Activated CD8-positive, alpha-beta memory T cell treated with anti-CD3 and anti-CD28 coated beads, Interleukin-2, amount 50 U/mL, for 24 hours (primary cell): ENCODE results near the gene IQUB.
"Not testable (repeated sequence)": the region's sequence is repeated elsewhere in the genome, so short reads cannot be mapped to it uniquely, and the experiment has no call there.

ENCODE experiments used
- DNase-seq: peaks from one replicate; pipeline ENCODE4 v3.0.0-alpha.2; 2020; ENCODE audit errors: extremely low read depth

The IQUB gene

DNA sequence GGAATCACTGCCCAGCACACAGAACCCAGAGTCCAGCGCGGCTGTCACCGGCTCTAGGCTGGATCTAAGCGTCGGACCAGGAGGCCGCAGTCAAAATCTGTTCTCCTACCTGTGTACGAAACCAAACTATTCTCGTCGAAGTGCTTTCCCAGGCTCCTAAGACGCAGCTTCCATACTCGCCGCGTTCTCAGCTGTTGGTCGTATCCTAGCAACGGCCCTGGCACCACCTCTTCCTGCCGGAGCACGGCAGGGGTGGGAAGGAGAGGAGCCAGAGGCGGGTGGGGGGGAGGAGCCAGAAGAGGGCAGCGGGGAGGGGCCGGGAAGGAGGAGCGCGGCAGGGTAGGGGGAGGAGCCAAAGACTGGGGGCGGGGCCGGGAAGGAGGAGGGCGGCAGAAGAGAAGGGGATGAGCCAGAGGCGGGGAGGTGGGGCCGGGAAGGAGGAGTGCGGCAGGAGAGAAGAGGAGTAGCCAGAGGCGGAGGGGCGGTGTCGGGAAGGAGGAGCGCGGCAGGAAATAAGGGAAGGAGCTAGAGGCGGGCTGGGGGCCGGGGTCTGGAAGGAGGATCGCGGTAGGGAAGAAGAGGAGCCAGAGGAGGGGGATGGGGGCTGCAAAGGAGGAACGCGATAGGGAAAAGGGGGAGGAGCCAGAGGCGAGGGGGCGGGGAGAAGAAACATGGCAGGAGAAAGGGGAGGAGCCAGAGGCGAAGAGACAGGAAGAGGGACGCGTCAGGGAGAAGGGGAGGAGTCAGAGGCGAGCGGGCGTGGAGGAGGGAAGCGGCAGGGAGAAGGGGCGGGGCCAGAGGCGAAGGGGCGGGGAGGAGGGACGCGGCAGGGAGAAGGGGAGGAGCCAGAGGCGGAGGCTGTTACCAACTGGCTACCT is at the start of gene IQUB:
IQUB (minus strand) TSS at position 213 of the 878 bp plus-strand sequence. CDS start 22,255 bp downstream, outside the sequence.
- peak; percentile 91 for DNase-seq

DNA sequence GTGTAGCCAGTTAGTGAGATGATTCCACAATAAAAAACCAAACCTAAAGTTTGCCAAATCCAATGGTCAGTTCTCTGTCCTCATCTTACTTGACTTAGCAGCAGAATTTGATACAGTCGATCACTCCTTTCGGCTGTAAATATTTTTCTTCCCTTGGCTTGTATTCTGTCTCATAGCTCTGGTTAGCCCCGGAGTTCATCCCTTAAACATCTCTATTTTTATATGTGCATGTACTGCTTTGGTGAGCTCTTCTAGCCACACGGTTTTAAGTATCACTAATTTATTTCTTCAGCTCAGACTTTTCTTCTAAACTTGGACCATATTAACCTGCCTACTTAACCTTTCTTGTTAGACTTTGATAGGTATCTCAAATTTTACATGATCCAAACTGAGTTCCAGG is 49.4 kb upstream of the IQUB start:
- DNase-seq, result no peak

DNA sequence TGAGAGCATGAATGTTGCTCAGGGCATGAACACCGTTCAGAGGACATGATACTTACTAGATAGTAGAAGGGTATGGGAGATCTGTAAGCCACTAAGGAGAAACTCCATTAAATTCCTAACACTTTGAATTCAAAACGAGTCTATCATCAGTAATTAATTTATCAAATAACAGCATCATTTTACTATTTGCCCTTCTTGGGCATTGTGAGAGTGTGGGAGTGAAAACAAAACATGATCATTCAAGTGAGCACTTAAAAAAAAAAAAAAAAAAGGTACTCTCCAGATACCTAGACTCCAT is 46.7 kb upstream of the IQUB start:
- no peak for DNase-seq

DNA sequence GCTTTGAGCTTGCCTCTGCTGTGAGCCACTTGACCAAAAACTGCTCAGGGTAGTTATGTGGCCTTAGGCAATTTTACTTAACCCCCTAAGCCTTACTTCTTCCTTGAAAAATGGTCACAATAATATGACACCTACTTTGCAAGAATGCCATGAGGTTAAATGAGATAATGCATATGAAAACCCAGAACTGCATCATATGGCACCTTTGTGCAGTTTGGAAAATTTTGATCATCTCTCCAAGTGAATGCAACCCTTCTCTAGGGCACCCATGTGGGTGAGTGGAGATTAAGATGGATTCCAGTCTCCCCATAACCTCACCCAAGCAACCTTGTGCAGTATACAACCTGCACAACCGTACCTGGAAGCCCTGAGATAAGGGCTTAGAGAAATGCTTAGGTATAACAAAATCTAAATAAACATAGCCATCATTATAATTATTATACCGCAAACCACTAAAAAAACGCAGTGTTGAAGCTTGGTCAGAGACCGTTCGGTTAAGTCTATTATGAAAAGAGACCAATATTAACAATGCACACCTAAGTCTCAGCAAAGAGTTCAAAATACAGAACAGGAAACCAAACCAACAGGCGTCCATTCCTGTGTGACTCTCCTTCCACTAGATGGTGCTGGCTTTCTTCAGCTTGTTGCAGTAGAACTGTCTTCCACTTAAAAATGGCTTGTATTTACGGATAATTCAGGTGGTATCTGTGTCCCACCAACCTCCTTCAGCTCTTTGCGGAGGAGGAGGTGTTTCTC is 46.2 kb upstream of the IQUB start:
- no peak for DNase-seq

DNA sequence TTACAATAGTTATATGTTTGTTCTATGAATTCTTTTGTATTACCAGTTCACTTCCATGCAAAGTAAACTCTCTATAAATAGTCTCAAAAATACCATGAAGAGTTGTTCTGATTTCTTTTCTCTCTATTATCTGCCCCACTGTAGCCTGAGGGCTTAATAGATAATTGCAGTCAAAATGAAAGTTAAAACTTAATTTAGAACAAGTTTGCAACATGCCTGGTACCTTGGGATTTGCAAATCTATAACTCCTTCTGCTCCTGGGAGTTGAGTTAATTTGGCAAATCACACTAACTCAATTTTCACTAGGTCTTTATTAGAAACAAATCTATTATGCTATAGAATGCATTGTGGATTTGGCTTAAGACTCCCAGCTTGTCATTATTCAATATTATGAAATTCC is 45.0 kb upstream of the IQUB start:
- no peak for DNase-seq

DNA sequence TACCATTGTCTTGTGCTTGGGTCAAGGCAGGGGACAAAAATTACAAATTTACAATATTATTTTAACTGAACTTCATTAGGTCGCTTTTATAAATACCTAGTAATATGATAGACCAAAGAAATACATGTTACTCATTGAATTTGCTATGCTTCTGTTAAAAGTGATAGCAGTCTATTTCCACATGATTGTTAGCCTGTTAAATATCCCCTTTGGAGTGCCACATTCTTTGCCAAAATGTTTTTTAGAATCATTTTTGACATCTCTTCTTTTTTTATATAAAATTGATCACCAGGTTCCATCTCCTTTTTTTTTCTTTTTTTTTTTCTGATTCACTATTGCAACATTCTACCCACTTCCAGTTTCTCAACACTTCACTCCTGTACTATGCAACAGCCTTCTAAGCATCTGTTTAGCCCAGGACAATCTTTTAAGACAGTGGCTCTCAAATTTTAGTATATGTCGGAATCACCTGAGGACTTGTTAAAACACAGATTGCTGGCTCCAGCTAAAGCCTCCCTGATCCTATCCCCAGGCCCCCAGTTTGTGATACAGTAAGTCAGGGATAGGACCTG is 39.6 kb upstream of the IQUB start:
- no peak for DNase-seq

DNA sequence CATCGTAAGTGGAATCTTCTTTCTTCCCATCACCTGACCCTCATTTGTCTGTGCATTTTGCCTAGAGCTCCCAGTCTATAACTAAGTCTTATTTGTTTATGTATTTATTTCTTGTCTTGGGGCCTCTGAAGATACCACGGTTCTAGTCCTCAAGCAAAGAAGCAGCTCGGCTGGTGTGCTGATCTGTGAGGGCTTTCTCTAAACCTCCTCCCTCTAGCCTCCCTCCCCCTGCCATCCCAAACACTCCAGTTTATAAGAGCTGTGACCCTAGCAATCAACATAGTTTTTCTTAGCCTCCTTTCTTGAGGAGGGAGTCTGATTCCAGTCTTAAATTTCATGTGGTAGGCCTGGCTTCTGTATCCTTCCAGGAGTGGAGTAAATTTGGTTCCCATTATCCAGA is 38.9 kb upstream of the IQUB start:
- no peak for DNase-seq

DNA sequence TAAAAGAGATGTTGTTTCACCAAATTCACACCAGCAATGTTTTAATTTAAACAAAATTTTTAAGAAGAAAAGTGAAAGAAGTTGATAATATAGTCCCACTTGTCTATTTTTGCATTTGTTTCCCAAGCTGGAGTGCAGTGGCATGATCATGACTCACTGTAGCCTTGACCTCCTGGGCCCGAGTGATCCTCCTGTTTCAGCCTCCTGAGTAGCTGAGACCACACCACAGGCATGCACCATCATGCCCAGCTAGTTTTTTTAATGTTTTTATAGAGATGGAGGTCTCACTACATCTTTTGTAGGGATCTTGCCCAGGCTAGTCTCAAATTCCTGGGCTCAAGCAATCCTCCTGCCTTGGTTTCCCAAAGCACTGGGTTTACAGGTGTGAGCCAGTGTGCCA is 37.3 kb upstream of the IQUB start:
- DNase-seq, result no peak

DNA sequence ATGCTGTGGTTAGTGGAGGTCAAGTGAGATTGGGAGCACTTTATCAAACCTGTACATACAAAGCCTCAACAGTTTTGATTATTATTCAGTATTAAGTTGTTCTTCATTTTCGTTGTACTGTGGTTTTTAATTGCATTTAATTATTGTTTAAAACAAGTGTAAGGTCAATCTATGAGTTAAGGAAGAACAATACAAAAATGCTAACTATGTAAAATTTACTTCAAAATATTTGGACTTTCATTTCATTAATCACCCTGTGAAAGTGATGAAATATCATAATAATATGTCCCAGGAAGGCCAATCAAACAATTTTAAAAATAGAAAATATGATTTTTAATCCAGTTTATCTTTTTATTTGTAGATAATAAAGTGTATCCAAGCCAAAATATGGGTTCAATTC is 36.8 kb upstream of the IQUB start:
- DNase-seq, result no peak

DNA sequence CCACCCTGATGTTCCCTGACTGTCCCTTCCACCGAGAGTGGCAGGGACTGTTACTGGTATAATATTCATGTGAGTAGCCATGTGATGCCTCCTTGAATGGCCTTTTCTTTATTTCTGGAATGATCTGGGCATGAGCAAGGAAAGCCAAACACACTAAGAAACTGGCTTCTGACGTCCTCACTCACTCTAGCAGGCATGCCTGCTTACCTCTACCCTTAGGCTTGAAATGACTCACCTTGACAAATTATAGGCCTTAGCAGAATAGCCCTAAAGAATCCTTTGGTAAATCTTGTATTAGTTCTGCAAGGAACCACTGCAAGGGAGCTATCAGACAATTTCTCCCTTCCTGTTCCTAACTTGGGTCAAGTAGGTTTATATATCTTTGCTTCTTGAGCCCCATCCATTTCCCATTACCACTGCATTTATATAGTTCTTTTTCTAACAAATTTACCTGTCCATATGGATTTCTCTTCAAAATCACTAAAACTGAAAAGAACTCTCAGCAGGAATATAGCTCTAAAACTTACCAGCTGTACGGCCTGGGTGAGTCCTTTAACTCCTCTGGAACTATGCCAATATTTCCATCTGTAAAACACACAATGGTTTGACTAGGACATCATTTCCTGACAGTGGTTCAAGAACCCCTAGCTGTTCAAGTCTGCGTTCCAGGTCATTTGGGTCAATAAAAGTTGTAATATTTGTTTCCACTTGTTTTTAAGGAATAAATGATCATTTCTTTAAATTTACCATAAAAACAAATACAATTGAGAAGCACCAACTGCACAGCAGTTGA is 36.2 kb upstream of the IQUB start:
- no peak for DNase-seq

DNA sequence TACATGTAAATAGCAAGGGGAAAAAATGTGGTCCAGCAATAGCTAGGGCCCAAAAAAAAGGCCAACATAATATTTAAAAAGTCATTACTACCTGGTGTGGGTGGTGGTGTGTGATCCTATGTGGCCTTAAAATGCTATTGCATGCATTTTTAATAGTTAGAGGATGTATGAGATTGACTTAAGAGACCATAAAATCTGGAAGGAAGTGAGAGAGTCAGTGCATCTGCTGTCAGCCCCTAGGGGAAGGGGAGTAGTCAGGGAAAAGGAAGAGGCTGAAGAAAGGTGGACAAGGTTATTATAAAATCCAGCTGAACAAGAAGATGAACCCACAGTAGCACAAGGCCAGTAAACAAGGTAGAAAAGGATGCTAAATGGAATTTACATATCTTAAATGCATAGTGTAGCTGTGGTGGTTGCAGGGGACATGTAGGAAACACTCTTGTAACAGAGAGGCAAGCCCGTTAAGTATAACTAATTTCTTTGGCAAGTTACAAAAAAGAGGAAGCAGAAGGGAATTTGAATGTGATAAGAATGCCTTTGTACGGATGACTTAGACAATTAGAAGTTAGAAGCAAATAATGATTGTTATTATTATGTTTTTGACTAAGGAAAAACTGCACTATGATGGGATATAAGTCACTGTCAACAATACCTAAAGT is 35.1 kb upstream of the IQUB start:
- no peak for DNase-seq

DNA sequence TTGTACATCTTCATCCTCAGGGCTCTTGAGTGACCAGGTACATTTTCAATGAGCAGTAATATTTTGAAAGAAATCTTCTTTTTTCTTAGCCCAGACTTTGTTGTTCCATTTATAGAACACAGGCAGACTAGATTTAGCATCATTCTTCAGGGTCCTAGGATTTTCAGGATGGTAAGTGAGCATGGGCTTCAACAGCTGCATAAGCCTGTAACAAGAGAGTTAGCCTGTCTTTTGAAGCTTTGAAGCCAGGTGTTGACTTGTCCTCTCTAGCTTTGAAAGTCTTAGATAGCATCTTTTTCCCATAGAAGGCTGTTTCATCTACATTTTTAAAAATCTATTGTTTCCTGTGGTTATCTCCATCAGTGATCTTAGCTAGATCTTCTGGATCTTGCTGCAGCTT is 27.7 kb upstream of the IQUB start:
- DNase-seq, result no peak

DNA sequence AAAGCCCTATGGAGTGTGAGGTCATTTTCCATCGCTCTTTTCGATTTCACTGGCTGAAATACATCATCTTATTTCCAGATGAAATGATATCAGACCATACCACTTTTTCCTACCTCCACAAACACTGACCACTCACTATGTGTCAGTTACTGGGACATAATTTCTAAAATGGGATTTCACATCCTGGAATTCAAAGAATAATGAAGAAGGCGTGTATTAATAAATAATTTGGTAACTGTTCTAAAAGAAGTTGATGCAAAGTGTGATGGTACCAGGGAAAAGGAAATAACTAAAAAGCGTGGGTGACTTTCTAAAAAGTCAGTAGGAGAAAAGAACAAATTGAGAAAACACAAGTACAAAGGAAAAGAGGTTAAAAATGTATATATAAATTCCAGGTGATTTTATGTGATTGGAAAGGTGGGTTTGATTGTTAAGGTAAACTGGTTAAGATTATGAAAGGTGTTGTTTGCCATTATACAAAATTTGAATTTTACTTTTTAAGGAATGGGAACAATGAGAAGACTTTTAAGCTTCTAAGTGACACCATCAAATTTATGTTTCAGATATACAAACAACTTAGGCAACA is 24.0 kb upstream of the IQUB start:
- no peak for DNase-seq

DNA sequence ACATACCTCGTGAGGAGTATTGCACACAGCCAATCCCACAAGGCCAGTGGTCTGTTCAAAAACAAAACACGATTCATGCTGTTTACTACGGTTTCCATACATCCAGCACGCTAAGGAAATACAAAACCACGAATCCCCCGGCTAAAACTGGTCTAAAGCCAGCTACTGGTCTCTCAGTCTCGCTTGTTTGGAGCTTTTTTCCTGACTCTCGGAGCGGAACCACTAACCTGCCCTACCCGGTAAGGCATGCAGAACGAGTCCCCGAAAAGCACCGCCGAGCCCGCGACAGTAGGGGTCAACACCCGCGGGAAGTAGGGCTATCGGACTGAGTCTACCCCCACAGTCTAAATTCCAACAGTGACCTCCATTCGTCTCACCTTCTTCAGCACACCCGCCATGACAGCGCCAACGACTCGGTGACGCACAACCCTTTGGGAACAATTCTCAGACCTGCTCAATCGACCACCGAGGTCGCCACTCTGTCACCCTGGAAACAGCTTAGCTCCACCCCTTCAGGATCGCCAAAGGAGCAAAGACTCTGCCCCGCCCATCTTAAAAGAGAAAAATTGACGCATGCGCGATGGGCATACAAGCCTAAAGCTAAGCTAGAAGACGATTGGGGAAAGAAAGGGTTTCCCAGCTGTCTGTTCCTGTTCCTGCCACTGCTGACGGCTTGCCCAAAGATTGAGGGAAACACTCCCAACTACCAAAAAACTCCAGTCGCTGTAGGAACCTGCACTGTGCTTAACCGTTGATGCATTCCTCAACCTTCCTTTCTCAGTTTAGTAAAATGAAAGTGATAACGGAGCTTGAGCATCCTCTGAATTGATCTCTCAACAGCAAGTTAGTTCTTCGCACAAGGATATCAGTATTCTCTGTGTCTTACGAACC is 23.2 kb upstream of the IQUB start, which contains the start of gene NDUFA5:
NDUFA5 (minus strand) TSS at position 421 of the 891 bp plus-strand sequence; CDS start at position 398, 23 bp downstream.
- DNase-seq, result peak; percentile 92

DNA sequence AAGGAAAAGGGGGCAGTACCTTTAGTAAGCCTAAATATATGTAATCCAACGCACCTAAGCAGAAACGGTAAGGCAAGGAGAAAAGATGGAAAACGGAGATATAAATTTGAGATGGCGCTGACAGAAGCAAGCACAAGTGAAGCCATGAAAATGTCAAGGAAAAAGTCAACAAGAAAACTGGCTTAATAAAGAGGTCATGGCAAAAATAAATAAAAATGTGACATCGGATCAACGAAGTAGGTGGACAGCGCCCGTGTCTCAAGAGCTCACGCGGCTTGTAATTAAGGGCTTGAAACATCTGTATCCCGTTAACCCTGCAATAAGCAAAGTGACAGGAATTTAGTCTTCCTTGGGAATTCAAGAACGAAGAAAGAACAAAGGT is 22.6 kb upstream of the IQUB start:
- no peak for DNase-seq

DNA sequence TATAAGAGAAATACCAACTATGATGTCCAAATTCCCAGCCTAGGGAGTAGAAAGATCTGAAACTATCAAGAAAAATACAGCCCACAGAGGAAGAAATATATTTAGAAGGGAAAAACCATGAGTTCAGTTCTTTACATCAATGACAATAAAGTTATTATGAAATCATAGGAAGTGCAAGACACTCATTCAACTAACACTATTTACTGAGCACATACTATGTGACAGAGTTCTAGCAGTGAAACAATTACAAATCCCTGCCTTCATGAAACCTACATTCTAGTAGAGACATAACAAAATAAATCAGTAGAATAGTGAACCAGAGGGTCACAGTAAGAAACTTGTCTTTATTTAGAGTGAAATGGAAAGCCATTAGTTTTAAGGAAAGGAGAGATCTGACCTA is 21.1 kb upstream of the IQUB start:
- no peak for DNase-seq

DNA sequence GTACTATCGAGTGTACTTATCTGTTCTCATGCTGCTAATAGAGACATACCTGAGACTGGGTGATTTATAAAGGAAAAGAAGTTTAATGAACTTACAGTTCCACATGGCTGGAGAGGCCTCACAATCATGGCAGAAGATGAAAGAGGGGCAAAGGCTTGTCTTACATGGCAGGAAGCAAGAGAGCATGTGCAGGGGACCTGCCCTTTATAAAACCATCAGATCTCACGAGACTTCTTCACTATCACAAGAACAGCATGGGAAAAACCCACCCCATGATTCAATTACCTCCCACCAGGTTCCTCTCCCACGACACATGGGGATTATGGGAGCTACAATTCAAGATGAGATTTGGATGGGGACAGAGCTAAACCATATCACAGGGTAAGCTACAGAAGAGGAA is 18.8 kb upstream of the IQUB start:
- DNase-seq, result no peak

DNA sequence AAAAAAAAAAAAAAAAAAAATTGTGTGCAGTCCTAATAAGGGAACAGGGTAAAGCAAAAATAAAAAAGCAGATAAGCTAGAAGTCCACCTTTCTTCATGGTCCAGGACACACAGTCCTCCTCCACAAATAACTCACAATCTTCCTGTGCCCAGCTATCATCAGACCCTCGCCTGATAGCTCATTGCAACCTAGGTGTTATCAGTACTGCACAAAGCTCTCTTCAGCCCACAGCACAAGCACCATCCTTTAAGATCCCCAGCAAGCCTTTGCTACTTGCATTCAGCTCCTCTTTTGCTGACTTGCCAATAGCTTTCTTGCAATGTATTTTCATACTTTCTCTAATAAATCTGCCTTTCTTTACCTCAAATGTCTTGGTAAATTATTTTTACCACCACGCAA is 18.2 kb upstream of the IQUB start:
- DNase-seq, result no peak

DNA sequence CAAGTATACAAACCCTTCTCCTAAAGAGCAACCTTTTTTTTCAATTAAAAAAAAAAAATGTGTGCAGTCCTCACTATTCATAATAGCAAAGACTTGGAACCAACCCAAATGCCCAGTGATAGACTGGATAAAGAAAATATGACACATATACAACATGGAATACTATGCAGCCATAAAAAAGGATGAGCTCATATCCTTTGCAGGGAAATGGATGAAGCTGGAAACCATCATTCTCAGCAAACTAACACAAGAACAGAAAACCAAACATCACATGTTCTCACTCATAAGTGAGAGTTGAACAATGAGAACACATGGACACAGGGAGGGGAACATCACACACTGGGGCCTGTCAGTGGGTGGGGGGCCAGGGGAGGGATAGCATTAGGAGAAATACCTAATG is 17.7 kb upstream of the IQUB start:
- not testable (repeated sequence) for DNase-seq

DNA sequence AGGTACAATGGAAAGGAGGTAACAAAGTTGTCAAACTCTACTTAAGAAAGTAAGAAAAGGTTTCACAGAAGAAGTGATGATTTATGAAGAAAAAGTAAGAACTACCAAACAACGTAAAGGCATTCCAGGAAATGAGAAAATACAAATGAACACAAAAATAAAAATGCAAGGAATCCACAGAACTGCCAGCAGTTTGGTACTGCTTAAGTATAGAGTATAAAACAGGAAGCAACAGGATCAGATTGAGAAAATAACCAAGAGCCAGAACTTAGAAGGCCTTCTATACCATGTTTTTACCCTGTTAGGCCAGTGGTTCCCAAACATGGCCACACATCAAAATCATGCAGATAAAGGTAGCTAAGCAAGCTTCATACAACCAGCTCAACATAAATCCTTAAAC is 14.0 kb upstream of the IQUB start:
- no peak for DNase-seq
